Duodenal mucosa (tissue), 2 donors: ENCODE results near the gene GRPEL1.
"Not testable (repeated sequence)": the region's sequence is repeated elsewhere in the genome, so short reads cannot be mapped to it uniquely, and the experiment has no call there.

Experiments used
- H3K27ac ChIP-seq: one replicate; pipeline ENCODE4 v1.7.0; 2013; ENCODE audit warnings: low read depth, low read length
- H3K27me3 ChIP-seq, 2 donors: one replicate each; pipeline ENCODE4 v1.7.0; 2013; ENCODE audit warnings: low read length in 2 of 2, control low read depth in 1 of 2; ENCODE audit not compliant: insufficient read depth in 2 of 2, control insufficient read depth in 1 of 2
- H3K36me3 ChIP-seq, 2 donors: one replicate each; pipeline ENCODE4 v1.7.0; 2013; ENCODE audit warnings: low read length in 2 of 2, control low read depth in 1 of 2; ENCODE audit not compliant: insufficient read depth in 2 of 2, control insufficient read depth in 1 of 2
- H3K4me1 ChIP-seq, 2 donors: one replicate each; pipeline ENCODE4 v1.7.0; 2013; ENCODE audit warnings: low read length in 2 of 2, control low read depth in 1 of 2; ENCODE audit not compliant: insufficient read depth in 2 of 2, control insufficient read depth in 1 of 2
- H3K4me3 ChIP-seq, 2 donors: one replicate each; pipeline ENCODE4 v1.7.0; 2013; ENCODE audit warnings: low read length in 2 of 2, low read depth in 1 of 2
- H3K9ac ChIP-seq, 2 donors: one replicate each; pipeline ENCODE4 v1.7.0; 2013; ENCODE audit warnings: low read length in 2 of 2, low read depth in 1 of 2
- H3K9me3 ChIP-seq, 2 donors: one replicate each; pipeline ENCODE4 v1.7.0; 2013; ENCODE audit warnings: low read length in 2 of 2, control low read depth in 1 of 2; ENCODE audit not compliant: control insufficient read depth in 1 of 2

Gene GRPEL1

GRCh38 chr4:7107166-7107905 lies 39.5 kb upstream of the GRPEL1 start:
- Histone ChIP-seq H3K27me3 (no peaks in the 10 kb centered on the region), H3K9me3 (no peaks in the 10 kb centered on the region), H3K4me3 (no peak overlapping the region), H3K4me1 (peaks cover 14 to 18% of the 10 kb centered on the region in 2 donors), H3K27ac (no peak overlapping the region), H3K9ac (no peak overlapping the region), H3K36me3 (no peaks in the 10 kb centered on the region)

- Histone ChIP-seq H3K4me1 (peaks cover 21 to 26% of the 10 kb centered on the region in 2 donors), H3K4me3 (no peak overlapping the region), H3K27ac (no peak overlapping the region)
Observed at GRCh38 chr4:7105276-7105675, 37.4 kb upstream of the GRPEL1 start.

GRCh38 chr4:7104366-7105031 lies 36.6 kb upstream of the GRPEL1 start:
- peak overlapping the region in 1 of 2 donors; percentile 60 for H3K9ac ChIP-seq
- no peaks in the 10 kb centered on the region for H3K36me3 ChIP-seq
- peaks cover 21 to 26% of the 10 kb centered on the region in 2 donors for H3K4me1 ChIP-seq
- no peaks in the 10 kb centered on the region for H3K27me3 ChIP-seq
- H3K9me3 ChIP-seq, result no peaks in the 10 kb centered on the region
- H3K4me3 ChIP-seq, result peak overlapping the region in 1 of 2 donors; percentile 81
- H3K27ac ChIP-seq, result peak overlapping the region; percentile 96

More at GRCh38 chr4:7105276-7105675, 37.4 kb upstream of the GRPEL1 start:
- Histone ChIP-seq H3K9ac (no peak overlapping the region), H3K36me3 (no peaks in the 10 kb centered on the region), H3K9me3 (no peaks in the 10 kb centered on the region), H3K27me3 (no peaks in the 10 kb centered on the region)

- H3K27me3 ChIP-seq, result no peaks in the 10 kb centered on the region
- H3K4me3 ChIP-seq, result peak overlapping the region; percentile 81 to 91
- H3K9me3 ChIP-seq, result no peaks in the 10 kb centered on the region
- peaks cover 21 to 26% of the 10 kb centered on the region in 2 donors for H3K4me1 ChIP-seq
- peak overlapping the region; percentile 96 for H3K27ac ChIP-seq
- H3K9ac ChIP-seq, result peak overlapping the region; percentile 49 to 60
- H3K36me3 ChIP-seq, result no peaks in the 10 kb centered on the region
Observed at GRCh38 chr4:7103607-7104365, 35.9 kb upstream of the GRPEL1 start.

GRCh38 chr4:7103031-7103606 lies 35.3 kb upstream of the GRPEL1 start:
- H3K4me1 ChIP-seq, result peaks cover 21 to 26% of the 10 kb centered on the region in 2 donors
- peak overlapping the region; percentile 96 for H3K27ac ChIP-seq
- H3K27me3 ChIP-seq, result no peaks in the 10 kb centered on the region
- H3K36me3 ChIP-seq, result no peaks in the 10 kb centered on the region
- H3K4me3 ChIP-seq, result peak overlapping the region; percentile 81 to 91
- no peaks in the 10 kb centered on the region for H3K9me3 ChIP-seq
- H3K9ac ChIP-seq, result peak overlapping the region; percentile 72 to 82

GRCh38 chr4:7102516-7102909 lies 34.6 kb upstream of the GRPEL1 start:
- not testable (repeated sequence) for H3K36me3 ChIP-seq, H3K9me3 ChIP-seq, H3K27me3 ChIP-seq, H3K27ac ChIP-seq
- peak overlapping the region; percentile 81 to 91 for H3K4me3 ChIP-seq
- H3K9ac ChIP-seq, result peak overlapping the region; percentile 72 to 82
- peaks cover 21 to 26% of the 10 kb centered on the region in 2 donors for H3K4me1 ChIP-seq

GRCh38 chr4:7101692-7102515 lies 34.0 kb upstream of the GRPEL1 start:
- H3K9ac ChIP-seq, result peak overlapping the region; percentile 66 to 80
- H3K27me3 ChIP-seq, result no peaks in the 10 kb centered on the region
- H3K36me3 ChIP-seq, result no peaks in the 10 kb centered on the region
- no peak overlapping the region for H3K27ac ChIP-seq
- no peaks in the 10 kb centered on the region for H3K9me3 ChIP-seq
- H3K4me3 ChIP-seq, result peak overlapping the region; percentile 81 to 91
- peaks cover 21 to 26% of the 10 kb centered on the region in 2 donors for H3K4me1 ChIP-seq

- H3K9ac ChIP-seq, result no peak overlapping the region
- no peaks in the 10 kb centered on the region for H3K36me3 ChIP-seq
- no peaks in the 10 kb centered on the region for H3K27me3 ChIP-seq
- no peak overlapping the region for H3K27ac ChIP-seq
- H3K9me3 ChIP-seq, result no peaks in the 10 kb centered on the region
- H3K4me3 ChIP-seq, result no peak overlapping the region
- no peaks in the 10 kb centered on the region for H3K4me1 ChIP-seq
Observed at GRCh38 chr4:7096236-7096635, 28.4 kb upstream of the GRPEL1 start.

GRCh38 chr4:7095611-7096155 lies 27.8 kb upstream of the GRPEL1 start:
- no peaks in the 10 kb centered on the region for H3K36me3 ChIP-seq
- H3K9me3 ChIP-seq, result no peaks in the 10 kb centered on the region
- H3K27ac ChIP-seq, result no peak overlapping the region
- H3K4me3 ChIP-seq, result no peak overlapping the region
- no peaks in the 10 kb centered on the region for H3K27me3 ChIP-seq
- no peak overlapping the region for H3K9ac ChIP-seq
- H3K4me1 ChIP-seq, result no peaks in the 10 kb centered on the region
